ENCODE data around the gene ITPK1. TPM values are rescaled to one million over a fixed set of nuclear protein-coding genes. Genes with fewer than 3 reads are reported as not detected.

The ITPK1 gene
- total and polyA plus RNA-seq, 10 of the 15 experiments (the other 5 are each of a cell fraction or from before 2014, with no cell fraction given): 1.3 to 73.2 (median 27.0) TPM

DNA sequence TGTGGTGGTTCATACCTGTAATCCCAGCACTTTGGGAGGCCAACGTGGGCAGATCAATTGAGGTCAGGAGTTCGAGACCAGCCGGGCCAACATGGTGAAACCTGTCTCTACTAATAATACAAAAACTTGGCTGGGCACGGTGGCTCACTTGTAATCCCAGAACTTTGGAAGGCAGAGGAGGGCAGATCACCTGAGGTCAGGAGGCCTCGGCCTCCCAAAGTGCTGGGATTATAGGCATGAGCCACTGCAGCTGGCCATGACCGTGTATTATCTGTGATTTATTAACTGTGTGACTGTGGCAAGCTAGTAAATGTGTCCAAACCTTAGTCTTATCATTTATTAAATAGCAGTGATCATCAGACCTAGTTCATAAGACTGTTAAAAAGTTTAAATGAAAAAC, 7.1 kb upstream of the ITPK1 start:
- Histone ChIP-seq H3K4me1 (ENCODE audit: control insufficient read depth, insufficient read depth, low read length) (no peaks in the 10 kb centered on the region), H3K27ac (ENCODE audit: control insufficient read depth, insufficient read depth) (no peak overlapping the region), H3K27me3 (replicated peaks in 1 of 2; ENCODE audit: control insufficient read depth in 2 of 2, insufficient read depth in 2 of 2, low read length in 1 of 2) (no peaks in the 10 kb centered on the region), H3K79me2 (ENCODE audit: control insufficient read depth, insufficient read depth, low read length) (no peaks in the 10 kb centered on the region), H3K36me3 (ENCODE audit: control insufficient read depth in 2 of 2, insufficient read depth in 2 of 2, low read length in 1 of 2) (no peaks in the 10 kb centered on the region), H3K9ac (ENCODE audit: control insufficient read depth, insufficient read depth, low read length) (no peak overlapping the region), H3K9me3 (replicated peaks; ENCODE audit: control insufficient read depth, insufficient read depth, low read length) (no peaks in the 10 kb centered on the region), H4K20me1 (ENCODE audit: control insufficient read depth, insufficient read depth) (no peaks in the 10 kb centered on the region), H2AFZ (ENCODE audit: control insufficient read depth, low read depth, low read length) (no peak overlapping the region), H3K4me2 (ENCODE audit: control insufficient read depth, insufficient read depth) (no peak overlapping the region), H3K4me3 (no peak overlapping the region)
- intact Hi-C loops (cut with micrococcal nuclease; ENCODE audit: unreplicated experiment) (no loop called here), in situ Hi-C loops (cut with MboI) (no loop called here)
- SMC1A ChIA-PET (ENCODE audit: uncharacterized antibody, unreplicated experiment): interaction anchor here (1.1 to 1.2 kb wide), 2 partner anchors 9 to 56 kb away, joined by 3 to 5 read pairs; no protein-coding TSS in a partner anchor
- TF ChIP-seq NR2C2 (IDR thresholded peaks at IDR 0.05; ENCODE audit: borderline replicate concordance, control insufficient read depth, insufficient read length, low read depth): no peak
- TF ChIP-seq STAT3 (IDR thresholded peaks at IDR 0.05; ENCODE audit: low read depth, low read length): no peak
- no peak for TF ChIP-seq SRF (IDR thresholded peaks at IDR 0.05; ENCODE audit: low read depth in 2 of 2, low read length in 2 of 2)
- TF ChIP-seq POLR2A (IDR thresholded peaks at IDR 0.05; ENCODE audit: low read depth, low read length): no peak
- TF ChIP-seq DPF2 (IDR thresholded peaks at IDR 0.05): no peak
- no peak for TF ChIP-seq WRNIP1 (IDR thresholded peaks at IDR 0.05; ENCODE audit: borderline replicate concordance, low read depth, low read length)
- RAD21 ChIA-PET (ENCODE audit: unreplicated experiment): no interaction called here
- BruUV-seq (replicated peaks): no TSS peak
- ATAC-seq (no peak), DNase-seq (ENCODE audit: low read depth, low spot score) (no peak), FAIRE-seq (no peak)
- WGBS (ENCODE audit: insufficient coverage, insufficient replicate concordance, low lambda C conversion rate, missing lambda C conversion rate): 49% methylated on average over 6 of the region's 6 CpGs
- POLR2A ChIA-PET: no interaction called here
- CTCF ChIA-PET: interaction anchor here (1.4 kb wide), 1 partner anchor 9 kb away, joined by 6 read pairs; no protein-coding TSS in a partner anchor

DNA sequence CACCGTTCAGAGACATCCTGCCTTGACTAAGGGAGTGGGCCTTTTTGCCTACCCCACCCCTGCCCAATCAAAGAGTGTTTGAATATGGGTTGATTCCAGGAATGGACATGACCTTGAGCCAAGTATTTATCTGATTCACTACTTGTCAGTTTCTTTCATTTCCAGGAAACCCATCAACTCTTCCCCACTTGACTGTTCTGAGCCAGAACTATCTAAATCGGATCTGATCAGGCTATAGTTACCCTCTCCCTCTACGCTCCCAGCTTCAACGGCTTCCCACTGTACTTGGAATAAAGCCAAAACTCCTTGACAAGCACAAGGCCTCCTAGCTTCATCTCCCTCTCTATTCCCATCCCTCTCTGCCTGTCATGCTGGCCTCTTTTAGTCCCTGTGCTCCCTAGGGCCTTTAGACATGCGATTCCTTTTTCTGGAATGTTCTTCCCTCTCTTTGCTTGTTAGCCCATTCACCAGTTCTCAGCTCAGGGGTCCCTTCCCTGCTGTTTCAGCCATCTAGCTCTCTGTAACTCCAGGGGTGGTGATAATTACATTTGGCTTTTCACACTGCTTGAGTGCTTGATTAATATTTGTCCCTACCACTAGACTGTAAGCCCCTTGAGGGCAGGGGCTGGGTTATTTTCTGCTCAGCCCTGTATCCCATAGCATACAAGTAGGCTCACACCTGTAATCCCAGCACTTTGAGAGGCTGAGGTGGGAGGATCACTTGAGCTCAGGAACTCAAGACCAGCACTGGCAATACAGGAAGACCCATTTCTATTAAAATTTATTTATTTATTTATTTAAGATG, 5.5 kb upstream of the ITPK1 start:
- Histone ChIP-seq H3K9me3 (replicated peaks; ENCODE audit: control insufficient read depth, insufficient read depth, low read length) (no peaks in the 10 kb centered on the region), H3K4me2 (ENCODE audit: control insufficient read depth, insufficient read depth) (no peak overlapping the region), H3K4me3 (no peak overlapping the region), H3K36me3 (ENCODE audit: control insufficient read depth in 2 of 2, insufficient read depth in 2 of 2, low read length in 1 of 2) (no peaks in the 10 kb centered on the region), H4K20me1 (ENCODE audit: control insufficient read depth, insufficient read depth) (no peaks in the 10 kb centered on the region), H2AFZ (ENCODE audit: control insufficient read depth, low read depth, low read length) (no peak overlapping the region), H3K9ac (ENCODE audit: control insufficient read depth, insufficient read depth, low read length) (no peak overlapping the region), H3K4me1 (ENCODE audit: control insufficient read depth, insufficient read depth, low read length) (no peaks in the 10 kb centered on the region), H3K27ac (ENCODE audit: control insufficient read depth, insufficient read depth) (no peak overlapping the region), H3K79me2 (ENCODE audit: control insufficient read depth, insufficient read depth, low read length) (no peaks in the 10 kb centered on the region), H3K27me3 (replicated peaks in 1 of 2; ENCODE audit: control insufficient read depth in 2 of 2, insufficient read depth in 2 of 2, low read length in 1 of 2) (no peaks in the 10 kb centered on the region)
- in situ Hi-C loops (cut with MboI) (no loop called here), intact Hi-C loops (cut with micrococcal nuclease; ENCODE audit: unreplicated experiment) (no loop called here)
- ATAC-seq: no peak
- RAD21 ChIA-PET (ENCODE audit: unreplicated experiment): interaction anchor here (0.6 to 0.8 kb wide), 3 partner anchors 8 to 63 kb away, joined by 3 read pairs; partner anchors contain the start of gene MOAP1
- WGBS (ENCODE audit: insufficient coverage, insufficient replicate concordance, low lambda C conversion rate, missing lambda C conversion rate): 44% methylated on average over 5 of the region's 5 CpGs
- SMC1A ChIA-PET (ENCODE audit: uncharacterized antibody, unreplicated experiment): interaction anchor here (0.8 to 6.2 kb wide), 5 partner anchors 10 to 169 kb away, joined by 3 to 45 read pairs (median 4); partner anchors contain the start of genes GON7 and UBR7
- CTCF ChIA-PET: interaction anchor here (0.8 to 3.9 kb wide), 7 partner anchors 8 to 169 kb away, joined by 3 to 48 read pairs (median 3); no protein-coding TSS in a partner anchor
- FAIRE-seq: no peak
- no peak for DNase-seq (ENCODE audit: low read depth, low spot score)
- POLR2A ChIA-PET: interaction anchor here (1.2 to 1.3 kb wide), 2 partner anchors 11 to 60 kb away, joined by 3 to 8 read pairs; no protein-coding TSS in a partner anchor
- no TSS peak for BruUV-seq (replicated peaks)
- TF ChIP-seq SP1 (IDR thresholded peaks at IDR 0.05; ENCODE audit: low read depth, low read length) (no peak), BCL3 (IDR thresholded peaks at IDR 0.05; ENCODE audit: borderline replicate concordance, insufficient read depth, low read depth, low read length, poor library complexity, severe bottlenecking) (no peak), NFXL1 (IDR thresholded peaks at IDR 0.05; ENCODE audit: borderline replicate concordance) (no peak), MXI1 (IDR thresholded peaks at IDR 0.05; ENCODE audit: low read depth, low read length) (no peak), HDGF (IDR thresholded peaks at IDR 0.05) (no peak), MYB (IDR thresholded peaks at IDR 0.05; ENCODE audit: borderline replicate concordance, low read depth, low read length) (no peak), ZNF384 (IDR thresholded peaks at IDR 0.05; ENCODE audit: borderline replicate concordance, low read depth, low read length) (no peak), TAF1 (IDR thresholded peaks at IDR 0.05; ENCODE audit: borderline replicate concordance, low read depth, low read length) (no peak), MTA2 (IDR thresholded peaks at IDR 0.05; ENCODE audit: low read depth) (no peak), JUNB (IDR thresholded peaks at IDR 0.05) (no peak), POLR2AphosphoS5 (IDR thresholded peaks at IDR 0.05; ENCODE audit: low read length) (no peak)

All from GM12878 (cell line).